ENCODE data around the gene LRRC49. TPM values are rescaled to one million over a fixed set of nuclear protein-coding genes. Genes with fewer than 3 reads are reported as not detected.

LRRC49 gene
- total and polyA plus RNA-seq, 2 experiments from 2014 or later = 8.5 to 14.6 TPM

DNA sequence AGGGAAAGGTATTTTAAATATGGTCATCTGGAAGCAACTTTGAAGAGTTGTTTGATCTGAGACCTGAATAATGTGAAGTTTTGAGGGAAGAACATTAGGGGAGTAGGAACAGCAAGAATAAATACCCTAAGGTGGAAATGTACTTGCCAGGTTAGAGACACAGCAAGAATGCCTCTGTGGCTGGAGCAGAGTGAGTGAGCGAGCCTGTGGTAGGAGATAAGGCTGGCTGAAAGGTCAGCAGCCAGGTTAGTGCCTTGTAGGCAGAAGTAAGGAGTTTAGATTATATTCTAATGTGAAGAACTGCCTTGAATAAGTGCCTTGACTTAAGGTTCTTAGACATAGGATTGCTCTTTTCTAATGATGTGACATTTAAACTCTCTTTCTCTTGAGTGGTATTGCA, 18.3 kb downstream of the LRRC49 start (continued):
- TF ChIP-seq, protein P1, sequence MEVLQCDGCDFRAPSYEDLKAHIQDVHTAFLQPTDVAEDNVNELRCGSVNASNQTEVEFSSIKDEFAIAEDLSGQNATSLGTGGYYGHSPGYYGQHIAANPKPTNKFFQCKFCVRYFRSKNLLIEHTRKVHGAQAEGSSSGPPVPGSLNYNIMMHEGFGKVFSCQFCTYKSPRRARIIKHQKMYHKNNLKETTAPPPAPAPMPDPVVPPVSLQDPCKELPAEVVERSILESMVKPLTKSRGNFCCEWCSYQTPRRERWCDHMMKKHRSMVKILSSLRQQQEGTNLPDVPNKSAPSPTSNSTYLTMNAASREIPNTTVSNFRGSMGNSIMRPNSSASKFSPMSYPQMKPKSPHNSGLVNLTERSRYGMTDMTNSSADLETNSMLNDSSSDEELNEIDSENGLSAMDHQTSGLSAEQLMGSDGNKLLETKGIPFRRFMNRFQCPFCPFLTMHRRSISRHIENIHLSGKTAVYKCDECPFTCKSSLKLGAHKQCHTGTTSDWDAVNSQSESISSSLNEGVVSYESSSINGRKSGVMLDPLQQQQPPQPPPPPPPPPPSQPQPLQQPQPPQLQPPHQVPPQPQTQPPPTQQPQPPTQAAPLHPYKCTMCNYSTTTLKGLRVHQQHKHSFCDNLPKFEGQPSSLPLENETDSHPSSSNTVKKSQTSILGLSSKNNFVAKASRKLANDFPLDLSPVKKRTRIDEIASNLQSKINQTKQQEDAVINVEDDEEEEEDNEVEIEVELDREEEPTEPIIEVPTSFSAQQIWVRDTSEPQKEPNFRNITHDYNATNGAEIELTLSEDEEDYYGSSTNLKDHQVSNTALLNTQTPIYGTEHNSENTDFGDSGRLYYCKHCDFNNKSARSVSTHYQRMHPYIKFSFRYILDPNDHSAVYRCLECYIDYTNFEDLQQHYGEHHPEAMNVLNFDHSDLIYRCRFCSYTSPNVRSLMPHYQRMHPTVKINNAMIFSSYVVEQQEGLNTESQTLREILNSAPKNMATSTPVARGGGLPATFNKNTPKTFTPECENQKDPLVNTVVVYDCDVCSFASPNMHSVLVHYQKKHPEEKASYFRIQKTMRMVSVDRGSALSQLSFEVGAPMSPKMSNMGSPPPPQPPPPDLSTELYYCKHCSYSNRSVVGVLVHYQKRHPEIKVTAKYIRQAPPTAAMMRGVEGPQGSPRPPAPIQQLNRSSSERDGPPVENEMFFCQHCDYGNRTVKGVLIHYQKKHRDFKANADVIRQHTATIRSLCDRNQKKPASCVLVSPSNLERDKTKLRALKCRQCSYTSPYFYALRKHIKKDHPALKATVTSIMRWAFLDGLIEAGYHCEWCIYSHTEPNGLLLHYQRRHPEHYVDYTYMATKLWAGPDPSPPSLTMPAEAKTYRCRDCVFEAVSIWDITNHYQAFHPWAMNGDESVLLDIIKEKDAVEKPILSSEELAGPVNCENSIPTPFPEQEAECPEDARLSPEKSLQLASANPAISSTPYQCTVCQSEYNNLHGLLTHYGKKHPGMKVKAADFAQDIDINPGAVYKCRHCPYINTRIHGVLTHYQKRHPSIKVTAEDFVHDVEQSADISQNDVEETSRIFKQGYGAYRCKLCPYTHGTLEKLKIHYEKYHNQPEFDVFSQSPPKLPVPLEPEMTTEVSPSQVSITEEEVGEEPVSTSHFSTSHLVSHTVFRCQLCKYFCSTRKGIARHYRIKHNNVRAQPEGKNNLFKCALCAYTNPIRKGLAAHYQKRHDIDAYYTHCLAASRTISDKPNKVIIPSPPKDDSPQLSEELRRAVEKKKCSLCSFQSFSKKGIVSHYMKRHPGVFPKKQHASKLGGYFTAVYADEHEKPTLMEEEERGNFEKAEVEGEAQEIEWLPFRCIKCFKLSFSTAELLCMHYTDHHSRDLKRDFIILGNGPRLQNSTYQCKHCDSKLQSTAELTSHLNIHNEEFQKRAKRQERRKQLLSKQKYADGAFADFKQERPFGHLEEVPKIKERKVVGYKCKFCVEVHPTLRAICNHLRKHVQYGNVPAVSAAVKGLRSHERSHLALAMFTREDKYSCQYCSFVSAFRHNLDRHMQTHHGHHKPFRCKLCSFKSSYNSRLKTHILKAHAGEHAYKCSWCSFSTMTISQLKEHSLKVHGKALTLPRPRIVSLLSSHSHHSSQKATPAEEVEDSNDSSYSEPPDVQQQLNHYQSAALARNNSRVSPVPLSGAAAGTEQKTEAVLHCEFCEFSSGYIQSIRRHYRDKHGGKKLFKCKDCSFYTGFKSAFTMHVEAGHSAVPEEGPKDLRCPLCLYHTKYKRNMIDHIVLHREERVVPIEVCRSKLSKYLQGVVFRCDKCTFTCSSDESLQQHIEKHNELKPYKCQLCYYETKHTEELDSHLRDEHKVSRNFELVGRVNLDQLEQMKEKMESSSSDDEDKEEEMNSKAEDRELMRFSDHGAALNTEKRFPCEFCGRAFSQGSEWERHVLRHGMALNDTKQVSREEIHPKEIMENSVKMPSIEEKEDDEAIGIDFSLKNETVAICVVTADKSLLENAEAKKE (CRISPR knock-in tag; IDR thresholded peaks at IDR 0.05) = no peak
- TF ChIP-seq POLR2AphosphoS5 (IDR thresholded peaks at IDR 0.05; ENCODE audit: low read depth) = no peak
- TF ChIP-seq ZNF114 (CRISPR knock-in tag; IDR thresholded peaks at IDR 0.05) = no peak
- TF ChIP-seq JUNB (IDR thresholded peaks at IDR 0.05; ENCODE audit: unreplicated experiment) = no peak
- TF ChIP-seq, protein P2, sequence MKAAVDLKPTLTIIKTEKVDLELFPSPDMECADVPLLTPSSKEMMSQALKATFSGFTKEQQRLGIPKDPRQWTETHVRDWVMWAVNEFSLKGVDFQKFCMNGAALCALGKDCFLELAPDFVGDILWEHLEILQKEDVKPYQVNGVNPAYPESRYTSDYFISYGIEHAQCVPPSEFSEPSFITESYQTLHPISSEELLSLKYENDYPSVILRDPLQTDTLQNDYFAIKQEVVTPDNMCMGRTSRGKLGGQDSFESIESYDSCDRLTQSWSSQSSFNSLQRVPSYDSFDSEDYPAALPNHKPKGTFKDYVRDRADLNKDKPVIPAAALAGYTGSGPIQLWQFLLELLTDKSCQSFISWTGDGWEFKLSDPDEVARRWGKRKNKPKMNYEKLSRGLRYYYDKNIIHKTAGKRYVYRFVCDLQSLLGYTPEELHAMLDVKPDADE (IDR thresholded peaks at IDR 0.05) = no peak
- no peak for TF ChIP-seq CREB1 (CRISPR knock-in tag; IDR thresholded peaks at IDR 0.05; ENCODE audit: low read depth)

DNA sequence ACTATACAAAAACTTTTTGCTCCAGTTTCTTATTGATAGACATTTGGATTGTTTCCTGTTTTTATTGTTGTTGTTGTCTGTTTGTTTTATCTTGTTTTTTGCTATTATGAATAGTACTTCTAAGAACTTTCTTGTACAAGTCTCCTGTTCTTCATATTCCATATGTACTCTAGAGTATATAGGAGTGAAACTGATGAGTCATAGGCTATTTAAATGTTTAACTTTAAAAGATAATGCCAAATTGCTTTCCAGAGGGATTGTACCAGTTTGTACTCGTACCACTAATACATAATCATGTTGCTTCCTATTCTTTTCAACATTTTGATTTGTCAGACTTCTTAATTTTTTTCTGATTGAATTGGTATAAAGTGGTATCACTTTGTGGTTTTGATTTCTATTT, 19.6 kb downstream of the LRRC49 start:
- Histone ChIP-seq H3K79me2 (replicated peaks; ENCODE audit: insufficient read depth) (no peaks in the 10 kb centered on the region), H3K27me3 (ENCODE audit: insufficient read depth) (no peaks in the 10 kb centered on the region), H2AFZ (no peak overlapping the region), H3K4me1 (ENCODE audit: insufficient read depth) (no peaks in the 10 kb centered on the region), H3K4me3 (no peak overlapping the region), H3K36me3 (ENCODE audit: insufficient read depth) (no peaks in the 10 kb centered on the region), H3K27ac (ENCODE audit: low read depth) (no peak overlapping the region), H3K4me2 (no peak overlapping the region), H4K20me1 (replicated peaks; ENCODE audit: insufficient read depth) (no peaks in the 10 kb centered on the region), H3F3A (replicated peaks; ENCODE audit: low read depth) (no peaks in the 10 kb centered on the region), H3K9me2 (ENCODE audit: insufficient read depth) (no peaks in the 10 kb centered on the region)
- DNase-seq (ENCODE audit: low spot score) = no peak
- Mint-ChIP-seq H3K4me3 (no peak overlapping the region), H3K36me3 (ENCODE audit: low read depth) (peaks cover 11% of the 10 kb centered on the region; the same call in 2 of the 3 replicates), H3K4me1 (no peaks in the 10 kb centered on the region), H3K27ac (no peak overlapping the region), H3K27me3 (ENCODE audit: insufficient read depth, low read depth, poor library complexity) (no peaks in the 10 kb centered on the region), H3K9me3 (no peaks in the 10 kb centered on the region; the same call in 2 of the 3 replicates)
- no peak for ATAC-seq
- TF ChIP-seq, protein P2 (IDR thresholded peaks at IDR 0.05) = no peak
- no peak for TF ChIP-seq ZNF114 (CRISPR knock-in tag; IDR thresholded peaks at IDR 0.05)
- TF ChIP-seq POLR2AphosphoS5 (IDR thresholded peaks at IDR 0.05; ENCODE audit: low read depth) = no peak
- TF ChIP-seq STAT1 (IDR thresholded peaks at IDR 0.05; ENCODE audit: unreplicated experiment) = no peak
- no peak for TF ChIP-seq CREB1 (CRISPR knock-in tag; IDR thresholded peaks at IDR 0.05; ENCODE audit: low read depth)
- TF ChIP-seq NANOG (IDR thresholded peaks at IDR 0.05; ENCODE audit: borderline replicate concordance) = no peak
- no peak for TF ChIP-seq EZH2 (IDR thresholded peaks at IDR 0.05; ENCODE audit: low read depth, unreplicated experiment)
- TF ChIP-seq, protein P3, sequence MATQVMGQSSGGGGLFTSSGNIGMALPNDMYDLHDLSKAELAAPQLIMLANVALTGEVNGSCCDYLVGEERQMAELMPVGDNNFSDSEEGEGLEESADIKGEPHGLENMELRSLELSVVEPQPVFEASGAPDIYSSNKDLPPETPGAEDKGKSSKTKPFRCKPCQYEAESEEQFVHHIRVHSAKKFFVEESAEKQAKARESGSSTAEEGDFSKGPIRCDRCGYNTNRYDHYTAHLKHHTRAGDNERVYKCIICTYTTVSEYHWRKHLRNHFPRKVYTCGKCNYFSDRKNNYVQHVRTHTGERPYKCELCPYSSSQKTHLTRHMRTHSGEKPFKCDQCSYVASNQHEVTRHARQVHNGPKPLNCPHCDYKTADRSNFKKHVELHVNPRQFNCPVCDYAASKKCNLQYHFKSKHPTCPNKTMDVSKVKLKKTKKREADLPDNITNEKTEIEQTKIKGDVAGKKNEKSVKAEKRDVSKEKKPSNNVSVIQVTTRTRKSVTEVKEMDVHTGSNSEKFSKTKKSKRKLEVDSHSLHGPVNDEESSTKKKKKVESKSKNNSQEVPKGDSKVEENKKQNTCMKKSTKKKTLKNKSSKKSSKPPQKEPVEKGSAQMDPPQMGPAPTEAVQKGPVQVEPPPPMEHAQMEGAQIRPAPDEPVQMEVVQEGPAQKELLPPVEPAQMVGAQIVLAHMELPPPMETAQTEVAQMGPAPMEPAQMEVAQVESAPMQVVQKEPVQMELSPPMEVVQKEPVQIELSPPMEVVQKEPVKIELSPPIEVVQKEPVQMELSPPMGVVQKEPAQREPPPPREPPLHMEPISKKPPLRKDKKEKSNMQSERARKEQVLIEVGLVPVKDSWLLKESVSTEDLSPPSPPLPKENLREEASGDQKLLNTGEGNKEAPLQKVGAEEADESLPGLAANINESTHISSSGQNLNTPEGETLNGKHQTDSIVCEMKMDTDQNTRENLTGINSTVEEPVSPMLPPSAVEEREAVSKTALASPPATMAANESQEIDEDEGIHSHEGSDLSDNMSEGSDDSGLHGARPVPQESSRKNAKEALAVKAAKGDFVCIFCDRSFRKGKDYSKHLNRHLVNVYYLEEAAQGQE (IDR thresholded peaks at IDR 0.05; ENCODE audit: unreplicated experiment) = no peak
- no peak for TF ChIP-seq EZH2phosphoT487 (IDR thresholded peaks at IDR 0.05; ENCODE audit: unreplicated experiment)

Measured in GM23338 (cell line).